Endothelial cell of umbilical vein (primary cell): ENCODE data around the gene SAMD14. TPM values are rescaled to one million over a fixed set of nuclear protein-coding genes. Genes with fewer than 3 reads are reported as not detected.

Source experiments
- BruUV-seq: library from RNA; stranded (reverse); fragments of 400-500 nt; replicated peaks from 2 replicates; lab custom pipeline; 2021; lab: Mats Ljungman, UMichigan
- CTCF ChIA-PET: fragments of 300-600, 350-600 bp; sonication (Branson Sonifier 250); formaldehyde crosslinking; loops from one replicate; lab custom pipeline; 2021; ENCODE audit warnings: antibody characterized with exemption, inconsistent platforms; lab: Charles Lee
- POLR2A ChIA-PET: fragments of 300-600, 350-600 bp; sonication (Branson Sonifier 250); formaldehyde crosslinking; loops from one replicate; lab custom pipeline; 2021; ENCODE audit warnings: antibody characterized with exemption, inconsistent platforms; lab: Charles Lee
- DNase-seq: peaks from one replicate; pipeline ENCODE4 v3.0.0-alpha.2; 2011; ENCODE audit warnings: low read depth, low spot score
- FAIRE-seq: peaks from 2 replicates; lab custom pipeline; 2011; peaks lifted over from hg19 to GRCh38; lab: Jason Lieb, UNC
- H2AFZ ChIP-seq: 2 replicates; pipeline ENCODE4 v1.6.0; 2012; ENCODE audit warnings: low read depth, low read length, control low read depth, inconsistent platforms
- H3K27ac ChIP-seq: 2 replicates; pipeline ENCODE4 v1.5.1; 2011; ENCODE audit warnings: low read depth, mild to moderate bottlenecking, control low read depth, low read length, moderate library complexity; ENCODE audit not compliant: insufficient read depth
- H3K27me3 ChIP-seq, 2 experiments: 2 replicates each; pipeline versions ENCODE4 v1.6.0 to v1.6.1; 2011; ENCODE audit warnings: low read length in 2 of 2, mixed read lengths in 1 of 2; ENCODE audit not compliant: control insufficient read depth in 2 of 2, insufficient read depth in 2 of 2
- H3K36me3 ChIP-seq, 2 experiments: 2 replicates in 1 of 2; 3 replicates in 1 of 2; pipeline ENCODE4 v1.5.1; 2011; ENCODE audit warnings: low read length in 2 of 2, mild to moderate bottlenecking in 1 of 2, moderate library complexity in 1 of 2; ENCODE audit not compliant: control insufficient read depth in 2 of 2, insufficient read depth in 2 of 2; ENCODE audit errors: extremely low read depth in 1 of 2
- H3K4me1 ChIP-seq: 3 replicates; pipeline ENCODE4 v1.5.1; 2011; ENCODE audit warnings: mild to moderate bottlenecking, low read length; ENCODE audit not compliant: control insufficient read depth, insufficient read depth; ENCODE audit errors: extremely low read depth
- H3K4me2 ChIP-seq: 2 replicates; pipeline ENCODE4 v1.6.1; 2011; ENCODE audit warnings: low read length, control low read depth, mixed read lengths; ENCODE audit not compliant: insufficient read depth
- H3K4me3 ChIP-seq, 3 experiments: fragments of 200-600 bp in 1 of 3; sonication (generic), shearing (Covaris generic) in 1 of 3; replicated peaks in 1 of 3; 2 replicates each; pipeline ENCODE4 v1.5.1; 2011 to 2016; ENCODE audit warnings: control low read depth in 3 of 3, low read length in 3 of 3, mild to moderate bottlenecking in 2 of 3, inconsistent platforms in 1 of 3, low read depth in 1 of 3, moderate library complexity in 1 of 3; ENCODE audit not compliant: insufficient read depth in 1 of 3
- H3K79me2 ChIP-seq: 2 replicates; pipeline ENCODE4 v1.6.0; 2012; ENCODE audit warnings: low read length, inconsistent platforms; ENCODE audit not compliant: control insufficient read depth, insufficient read depth
- H3K9ac ChIP-seq: replicated peaks from 2 replicates; pipeline ENCODE3; 2011; ENCODE audit warnings: low read length, control low read depth; ENCODE audit not compliant: insufficient read depth; ENCODE audit errors: extremely low read depth
- H3K9me1 ChIP-seq: replicated peaks from 3 replicates; pipeline ENCODE4 v1.6.0; 2011; ENCODE audit warnings: mild to moderate bottlenecking, low read length; ENCODE audit not compliant: control insufficient read depth, insufficient read depth; ENCODE audit errors: extremely low read depth
- H3K9me3 ChIP-seq: replicated peaks from 2 replicates; pipeline ENCODE4 v1.5.1; 2012; ENCODE audit warnings: low read length, inconsistent platforms; ENCODE audit not compliant: control insufficient read depth, insufficient read depth
- H4K20me1 ChIP-seq: replicated peaks from 2 replicates; pipeline ENCODE3; 2011; ENCODE audit warnings: mild to moderate bottlenecking, low read length; ENCODE audit not compliant: control insufficient read depth, insufficient read depth; ENCODE audit errors: extremely low read depth
- EZH2 ChIP-seq: IDR thresholded peaks from 2 replicates; pipeline ENCODE4 v1.6.1; 2012; ENCODE audit warnings: borderline replicate concordance, low read depth, mild to moderate bottlenecking, moderate library complexity, low read length, inconsistent platforms; ENCODE audit not compliant: severe bottlenecking
- FOS ChIP-seq: IDR thresholded peaks from 2 replicates; pipeline ENCODE4 v1.6.1; 2011; ENCODE audit warnings: mild to moderate bottlenecking, low read length, moderate library complexity, borderline replicate concordance; ENCODE audit not compliant: insufficient read depth
- GATA2 ChIP-seq: IDR thresholded peaks from 2 replicates; pipeline ENCODE4 v1.7.0; 2011; ENCODE audit warnings: low read depth, mild to moderate bottlenecking, moderate library complexity, mixed read lengths, low read length; ENCODE audit not compliant: insufficient read length, insufficient read depth
- JUN ChIP-seq: IDR thresholded peaks from 2 replicates; pipeline ENCODE4 v1.6.1; 2011; ENCODE audit warnings: borderline replicate concordance, low read depth; ENCODE audit not compliant: insufficient read length, insufficient read depth
- MYC ChIP-seq: IDR thresholded peaks from one replicate; pipeline ENCODE4 v1.6.1; 2011; ENCODE audit warnings: mild to moderate bottlenecking, low read depth, low read length
- POLR2A ChIP-seq: IDR thresholded peaks from 2 replicates; pipeline ENCODE4 v1.6.1; 2012; ENCODE audit warnings: low read depth, mild to moderate bottlenecking, control low read depth, low read length
- POLR2AphosphoS5 ChIP-seq: IDR thresholded peaks from 2 replicates; pipeline ENCODE4 v1.6.1; 2012; ENCODE audit warnings: low read depth, mild to moderate bottlenecking, control low read depth, low read length, moderate library complexity; ENCODE audit not compliant: insufficient read depth
- dilution Hi-C: fragments of 300-500 bp; cut with MboI; formaldehyde crosslinking; loops from one replicate; pipeline ENCODE4 v1.15.0; 2019; ENCODE audit warnings: low sequenced_read_pairs; ENCODE audit not compliant: extremely low pct_ligation_motif_present
- intact Hi-C: fragments of 100-400 bp; cut with micrococcal nuclease; formaldehyde crosslinking; loops from one replicate; pipeline ENCODE4 v1.10.0; 2022
- polyA plus RNA-seq, 4 experiments: library from polyadenylated mRNA; depleted of rRNA in 3 of 4; stranded (reverse) in 3 of 4; unstranded in 1 of 4; fragments of >200 nt; gene quantifications; 2 replicates each; pipeline versions ENCODE4 v1.2.1 to v1.2.3, GENCODE V29; 2011 to 2012; ENCODE audit warnings: missing spikeins in 1 of 4
- total RNA-seq: library from RNA; stranded (reverse); gene quantifications from 2 replicates; pipeline ENCODE4 v1.2.3, GENCODE V29; 2021

Gene SAMD14
- total and polyA plus RNA-seq, 2 donors (not counting 3 experiments of a cell fraction or from before 2014, with no cell fraction given), result 6.8 to 15.6 TPM

GRCh38 chr17:50132104-50132794 lies 2.3 kb upstream of the SAMD14 start:
- POLR2A ChIA-PET, result no interaction called here
- Histone ChIP-seq H3K9me1 (no peaks in the 10 kb centered on the region), H3K4me2 (no peak overlapping the region), H3K9ac (no peak overlapping the region), H3K79me2 (no peaks in the 10 kb centered on the region), H4K20me1 (no peaks in the 10 kb centered on the region), H3K27ac (no peak overlapping the region), H2AFZ (no peak overlapping the region), H3K36me3 (peaks cover 1 to 28% of the 10 kb centered on the region in 2 experiments), H3K4me1 (peaks cover 19% of the 10 kb centered on the region), H3K27me3 (no peaks in the 10 kb centered on the region), H3K9me3 (no peaks in the 10 kb centered on the region), H3K4me3 (no peak overlapping the region)
- dilution Hi-C loops, result no loop called here
- TF ChIP-seq JUN, result no peak
- no peak for TF ChIP-seq EZH2
- TF ChIP-seq GATA2, result no peak
- TF ChIP-seq MYC, result no peak
- peak; percentile 37 for TF ChIP-seq POLR2A
- no peak for TF ChIP-seq FOS
- TF ChIP-seq POLR2AphosphoS5, result peak; percentile 17
- BruUV-seq, result no TSS peak
- FAIRE-seq (no peak), DNase-seq (no peak)
- intact Hi-C loops, result no loop called here
- CTCF ChIA-PET, result interaction anchor here (0.9 to 3.7 kb wide), 11 partner anchors 8 to 66 kb away, joined by 3 to 37 read pairs (median 3); no protein-coding TSS in a partner anchor
